Tibial artery (tissue), 4 donors: ENCODE measurements around the gene EXOC3L2.

ENCODE experiments used
- DNase-seq, 2 donors: peaks; one replicate each; pipeline ENCODE4 v3.0.0-alpha.2; 2019
- H3K27ac ChIP-seq, 2 donors: fragments of 200-600 bp; sonication (generic) in 1 of 2; 1 replicate in 1 of 2; 2 replicates in 1 of 2; pipeline ENCODE4 v1.5.1; 2018 to 2019; ENCODE audit warnings: mild to moderate bottlenecking in 1 of 2
- H3K27me3 ChIP-seq, 2 donors: fragments of 200-600 bp; sonication (generic) in 1 of 2; one replicate each; pipeline versions ENCODE4 v1.5.1 to v1.6.0; 2016 to 2019
- H3K36me3 ChIP-seq, 3 donors: fragments of 200-600 bp; sonication (generic) in 2 of 3; one replicate each; pipeline ENCODE4 v1.5.1; 2016 to 2019; ENCODE audit warnings: mild to moderate bottlenecking in 2 of 3
- H3K4me1 ChIP-seq, 4 donors: fragments of 200-600 bp; sonication (generic) in 2 of 4; 1 replicate in 3 of 4; 2 replicates in 1 of 4; pipeline ENCODE4 v1.5.1; 2016 to 2019
- H3K4me3 ChIP-seq, 2 donors: fragments of 200-600 bp; sonication (generic) in 1 of 2; 1 replicate in 1 of 2; 2 replicates in 1 of 2; pipeline ENCODE4 v1.5.1; 2018 to 2019; ENCODE audit warnings: mild to moderate bottlenecking in 2 of 2
- H3K9me3 ChIP-seq, 3 donors: fragments of 200-600 bp; sonication (generic) in 1 of 3; one replicate each; pipeline ENCODE4 v1.5.1; 2016 to 2019
- intact Hi-C: fragments of 100-400 bp; cut with DNase I; formaldehyde crosslinking; loops from one replicate; pipeline ENCODE4 v1.15.0; 2023; ENCODE audit warnings: low total_unique reads
- TF ChIP-seq, protein P1 (sequence below), 2 experiments: fragments of 200-600 bp in 1 of 2; fragments of 450-650 bp in 1 of 2; IDR thresholded peaks; one replicate each; pipeline ENCODE4 v1.5.1; 2017 to 2019; ENCODE audit warnings: antibody characterized with exemption in 2 of 2, mild to moderate bottlenecking in 1 of 2, moderate library complexity in 1 of 2

The EXOC3L2 gene

DNA sequence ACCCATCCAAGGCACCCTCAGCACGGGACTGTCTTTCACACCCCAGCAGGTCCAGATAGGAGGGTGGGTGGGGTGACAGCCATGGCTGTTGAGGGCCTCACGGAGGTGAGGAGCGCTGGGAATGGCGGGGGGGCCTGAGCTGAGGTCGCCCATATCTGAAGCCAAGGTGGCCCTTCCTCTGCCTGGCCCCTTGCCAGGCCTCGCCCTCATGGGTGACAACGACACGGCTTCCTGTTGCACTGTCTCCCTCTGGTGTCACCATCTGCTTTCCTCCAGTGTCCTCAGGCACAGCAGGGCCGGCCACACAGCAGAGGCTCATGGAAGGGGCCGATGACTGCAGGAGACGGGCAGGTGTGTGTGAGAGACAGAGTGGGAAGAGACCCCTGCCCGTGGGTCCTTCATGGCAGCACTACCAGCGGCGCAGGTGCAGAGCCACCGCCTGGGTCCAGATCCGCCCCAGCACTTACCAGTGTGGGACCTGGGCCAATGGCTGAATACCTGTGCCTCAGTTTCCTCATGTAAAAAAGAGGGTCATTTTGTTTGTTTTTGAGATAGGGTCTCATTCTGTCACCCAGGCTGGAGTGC lies 76.3 kb downstream of the EXOC3L2 start:
- Histone ChIP-seq H3K36me3 (no peaks in the 10 kb centered on the region), H3K4me1 (peaks cover 0 to 12% (median 0%) of the 10 kb centered on the region in 4 donors), H3K27me3 (no peaks in the 10 kb centered on the region), H3K4me3 (no peak overlapping the region), H3K27ac (no peak overlapping the region), H3K9me3 (no peaks in the 10 kb centered on the region)
- no peak for DNase-seq
- TF ChIP-seq, protein P1, sequence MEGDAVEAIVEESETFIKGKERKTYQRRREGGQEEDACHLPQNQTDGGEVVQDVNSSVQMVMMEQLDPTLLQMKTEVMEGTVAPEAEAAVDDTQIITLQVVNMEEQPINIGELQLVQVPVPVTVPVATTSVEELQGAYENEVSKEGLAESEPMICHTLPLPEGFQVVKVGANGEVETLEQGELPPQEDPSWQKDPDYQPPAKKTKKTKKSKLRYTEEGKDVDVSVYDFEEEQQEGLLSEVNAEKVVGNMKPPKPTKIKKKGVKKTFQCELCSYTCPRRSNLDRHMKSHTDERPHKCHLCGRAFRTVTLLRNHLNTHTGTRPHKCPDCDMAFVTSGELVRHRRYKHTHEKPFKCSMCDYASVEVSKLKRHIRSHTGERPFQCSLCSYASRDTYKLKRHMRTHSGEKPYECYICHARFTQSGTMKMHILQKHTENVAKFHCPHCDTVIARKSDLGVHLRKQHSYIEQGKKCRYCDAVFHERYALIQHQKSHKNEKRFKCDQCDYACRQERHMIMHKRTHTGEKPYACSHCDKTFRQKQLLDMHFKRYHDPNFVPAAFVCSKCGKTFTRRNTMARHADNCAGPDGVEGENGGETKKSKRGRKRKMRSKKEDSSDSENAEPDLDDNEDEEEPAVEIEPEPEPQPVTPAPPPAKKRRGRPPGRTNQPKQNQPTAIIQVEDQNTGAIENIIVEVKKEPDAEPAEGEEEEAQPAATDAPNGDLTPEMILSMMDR (IDR thresholded peaks at IDR 0.05): no peak
- intact Hi-C loops: no loop called here

DNA sequence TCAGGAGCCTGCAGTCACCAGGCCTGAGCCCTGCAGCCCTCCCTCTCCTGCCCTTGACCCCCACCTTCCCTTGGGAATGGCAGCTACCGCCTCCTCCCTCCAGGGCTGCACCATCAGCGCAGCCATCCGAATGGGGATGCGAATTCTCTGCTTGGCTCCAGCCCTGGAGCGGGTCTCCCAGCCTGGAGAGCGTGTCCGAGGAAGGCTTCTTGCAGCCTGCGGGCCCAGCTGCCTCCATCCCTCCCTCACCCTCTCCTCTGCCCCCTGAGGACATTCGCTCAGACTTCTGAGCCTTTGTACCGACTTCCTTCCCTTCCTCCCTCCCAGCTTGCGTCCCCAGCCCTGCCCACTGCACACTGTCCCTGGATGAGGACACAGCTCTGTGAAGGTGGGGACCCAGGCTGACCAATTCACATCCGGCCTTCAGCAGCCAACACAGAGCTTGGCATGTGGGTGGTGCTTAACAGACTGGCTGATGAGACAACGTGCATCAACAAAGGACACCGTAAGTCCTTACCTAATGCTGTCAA lies 78.4 kb downstream of the EXOC3L2 start:
- TF ChIP-seq, protein P1 (IDR thresholded peaks at IDR 0.05): no peak
- peaks cover 0 to 19% (median 0%) of the 10 kb centered on the region in 4 donors for H3K4me1 ChIP-seq
- peaks cover 0 to 19% of the 10 kb centered on the region in 2 donors for H3K27me3 ChIP-seq
- intact Hi-C loops: no loop called here
- no peak overlapping the region for H3K4me3 ChIP-seq
- no peaks in the 10 kb centered on the region for H3K36me3 ChIP-seq
- DNase-seq: no peak
- no peaks in the 10 kb centered on the region for H3K9me3 ChIP-seq
- no peak overlapping the region for H3K27ac ChIP-seq

DNA sequence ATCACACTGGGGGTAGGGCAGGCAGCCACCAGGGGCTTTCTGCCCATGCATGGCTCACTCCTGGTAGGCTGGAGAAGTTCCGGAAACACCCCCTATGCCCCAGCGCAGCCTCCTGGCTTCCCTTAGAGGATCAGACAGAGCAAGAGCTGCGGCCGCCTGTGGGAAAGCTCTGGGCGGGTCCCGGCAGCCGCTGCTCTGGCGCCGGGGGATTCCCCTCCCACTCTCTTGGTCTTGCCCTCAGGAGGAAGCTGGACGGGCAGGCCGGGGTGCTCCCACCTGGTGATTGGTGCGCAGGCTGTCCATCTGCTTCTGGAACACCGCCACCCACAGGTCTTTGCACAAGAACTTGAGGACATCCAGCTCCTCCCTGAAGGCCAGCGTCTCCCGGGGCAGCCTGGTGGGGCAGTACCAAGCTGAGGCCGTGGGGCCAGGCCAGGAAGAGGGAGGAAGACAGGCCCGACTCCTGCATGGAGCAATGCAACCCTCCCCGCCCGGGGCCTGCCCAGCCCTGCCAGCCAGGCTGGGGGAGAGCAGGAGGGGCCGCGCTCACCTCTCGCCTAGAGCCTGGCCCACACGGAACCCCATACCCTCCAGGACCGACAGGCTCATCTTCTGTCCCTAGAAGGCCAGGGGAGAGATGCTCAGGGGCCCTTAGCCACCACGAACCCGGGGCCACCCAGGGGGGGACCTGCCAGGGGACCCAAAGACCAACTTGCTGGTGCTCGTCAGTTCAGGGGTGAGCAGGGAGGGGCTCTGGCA lies 80.5 kb downstream of the EXOC3L2 start:
- H3K27ac ChIP-seq: no peak overlapping the region
- H3K4me3 ChIP-seq: no peak overlapping the region
- H3K4me1 ChIP-seq: peaks cover 0 to 29% (median 0%) of the 10 kb centered on the region in 4 donors
- intact Hi-C loops: no loop called here
- H3K36me3 ChIP-seq: no peaks in the 10 kb centered on the region
- H3K27me3 ChIP-seq: peaks cover 0 to 39% of the 10 kb centered on the region in 2 donors
- H3K9me3 ChIP-seq: no peaks in the 10 kb centered on the region
- TF ChIP-seq, protein P1 (IDR thresholded peaks at IDR 0.05): no peak
- no peak for DNase-seq

DNA sequence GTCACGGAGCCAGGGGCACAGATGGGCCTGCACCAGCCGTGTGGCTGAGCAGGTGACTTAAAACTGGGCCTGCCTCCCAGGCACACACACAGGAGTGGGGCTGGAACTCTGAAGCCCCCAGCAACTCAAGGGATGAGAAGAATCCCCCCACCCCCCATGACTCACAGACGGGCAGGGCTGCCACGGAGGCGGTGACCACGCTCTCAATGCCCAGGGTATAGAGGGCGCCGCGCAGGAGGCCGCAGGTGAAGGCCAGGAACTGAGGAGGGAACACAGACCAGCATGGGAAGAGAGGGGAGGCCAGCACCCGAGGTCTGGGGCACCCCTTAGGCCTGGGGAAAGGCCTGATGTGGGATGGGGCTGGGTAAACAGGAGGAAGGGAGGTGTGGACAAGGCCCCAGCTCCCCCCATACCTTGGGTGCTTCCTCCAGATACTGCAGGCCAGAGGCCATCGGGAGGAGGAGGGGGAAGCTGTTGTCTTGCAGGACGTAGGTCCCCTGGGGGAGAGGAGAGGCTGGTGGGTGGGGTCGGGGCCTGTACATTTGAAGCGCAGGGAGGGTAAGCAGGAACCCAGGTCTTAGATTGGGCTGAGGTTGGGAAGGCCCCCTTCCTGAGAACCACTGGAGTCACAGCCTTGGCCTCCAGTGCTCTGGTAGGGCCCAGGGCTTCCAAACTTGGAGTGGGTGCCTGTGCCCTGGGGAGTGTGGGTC lies 81.3 kb downstream of the EXOC3L2 start:
- Histone ChIP-seq H3K4me1 (peaks cover 0 to 29% (median 0%) of the 10 kb centered on the region in 4 donors), H3K4me3 (no peak overlapping the region), H3K27ac (no peak overlapping the region), H3K9me3 (no peaks in the 10 kb centered on the region), H3K27me3 (peaks cover 0 to 48% of the 10 kb centered on the region in 2 donors), H3K36me3 (no peaks in the 10 kb centered on the region)
- TF ChIP-seq, protein P1 (IDR thresholded peaks at IDR 0.05): no peak
- intact Hi-C loops: no loop called here
- DNase-seq: no peak

DNA sequence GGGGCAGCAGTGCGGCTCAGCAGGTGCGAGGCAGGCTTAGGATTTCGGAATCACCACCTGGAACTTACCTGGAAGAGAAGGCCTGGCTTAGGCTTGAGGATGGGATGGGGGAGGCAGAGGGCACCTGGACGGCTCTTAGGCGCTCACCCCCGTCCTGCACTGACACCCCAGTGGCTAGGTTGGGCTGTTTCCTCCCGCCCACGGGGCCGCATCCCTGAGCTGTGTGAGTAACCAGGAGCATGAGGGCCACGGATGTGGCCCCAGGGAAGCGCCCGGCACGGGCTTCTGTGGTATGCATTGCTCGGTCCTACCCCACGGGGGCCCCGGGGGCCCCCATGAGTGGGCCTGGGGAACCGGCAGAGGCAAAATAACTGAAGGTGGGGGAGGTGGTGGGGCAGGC lies 82.1 kb downstream of the EXOC3L2 start:
- TF ChIP-seq, protein P1 (IDR thresholded peaks at IDR 0.05): no peak
- no peak overlapping the region for H3K27ac ChIP-seq
- H3K36me3 ChIP-seq: no peaks in the 10 kb centered on the region
- H3K27me3 ChIP-seq: peaks cover 0 to 55% of the 10 kb centered on the region in 2 donors
- H3K4me3 ChIP-seq: no peak overlapping the region
- H3K4me1 ChIP-seq: peaks cover 0 to 29% (median 0%) of the 10 kb centered on the region in 4 donors
- intact Hi-C loops: no loop called here
- DNase-seq: no peak
- H3K9me3 ChIP-seq: no peaks in the 10 kb centered on the region
